ENCODE measurements around the gene LMBRD1.
"Not testable (repeated sequence)": the region's sequence is repeated elsewhere in the genome, so short reads cannot be mapped to it uniquely, and the experiment has no call there.

Gene LMBRD1

GRCh38 chr6:69732640-69733039 lies 64.2 kb downstream of the LMBRD1 start:
- no peak for DNase-seq (ENCODE audit: low read depth)

- DNase-seq (ENCODE audit: low read depth), result no peak
Measured at GRCh38 chr6:69732045-69732444, 64.8 kb downstream of the LMBRD1 start.

GRCh38 chr6:69729870-69730449 lies 66.8 kb downstream of the LMBRD1 start:
- DNase-seq (ENCODE audit: low read depth), result no peak

GRCh38 chr6:69722683-69723082 lies 74.1 kb downstream of the LMBRD1 start:
- DNase-seq (ENCODE audit: low read depth), result no peak

GRCh38 chr6:69719602-69720193 lies 77.1 kb downstream of the LMBRD1 start:
- DNase-seq (ENCODE audit: low read depth), result no peak

- no peak for DNase-seq (ENCODE audit: low read depth)
Measured at GRCh38 chr6:69706724-69707123, 90.1 kb downstream of the LMBRD1 start.

GRCh38 chr6:69705954-69706353 lies 90.9 kb downstream of the LMBRD1 start:
- no peak for DNase-seq (ENCODE audit: low read depth)

- DNase-seq (ENCODE audit: low read depth), result no peak
Measured at GRCh38 chr6:69704916-69705315, 91.9 kb downstream of the LMBRD1 start.

GRCh38 chr6:69699655-69700054 lies 97.2 kb downstream of the LMBRD1 start:
- DNase-seq (ENCODE audit: low read depth), result no peak

- DNase-seq (ENCODE audit: low read depth), result no peak
Measured at GRCh38 chr6:69696273-69696672, 100.5 kb downstream of the LMBRD1 start.

- DNase-seq (ENCODE audit: low read depth), result peak; percentile 7
Measured at GRCh38 chr6:69693762-69694161, 103.0 kb downstream of the LMBRD1 start.

GRCh38 chr6:69690986-69691385 lies 105.8 kb downstream of the LMBRD1 start:
- DNase-seq (ENCODE audit: low read depth), result no peak

- DNase-seq (ENCODE audit: low read depth), result no peak
Measured at GRCh38 chr6:69680302-69680701, 116.5 kb downstream of the LMBRD1 start.

GRCh38 chr6:69673298-69673697 lies 123.5 kb downstream of the LMBRD1 start:
- no peak for DNase-seq (ENCODE audit: low read depth)

- DNase-seq (ENCODE audit: low read depth), result no peak
Measured at GRCh38 chr6:69668916-69669315, 127.9 kb downstream of the LMBRD1 start.

- not testable (repeated sequence) for DNase-seq (ENCODE audit: low read depth)
Measured at GRCh38 chr6:69666779-69667178, 130.0 kb downstream of the LMBRD1 start.

GRCh38 chr6:69665437-69665836 lies 131.4 kb downstream of the LMBRD1 start:
- DNase-seq (ENCODE audit: low read depth), result no peak

- DNase-seq (ENCODE audit: low read depth), result no peak
Measured at GRCh38 chr6:69664551-69664950, 132.3 kb downstream of the LMBRD1 start.

- no peak for DNase-seq (ENCODE audit: low read depth)
Measured at GRCh38 chr6:69663215-69663614, 133.6 kb downstream of the LMBRD1 start.

- no peak for DNase-seq (ENCODE audit: low read depth)
Measured at GRCh38 chr6:69650703-69651102, 146.1 kb downstream of the LMBRD1 start.

- no peak for DNase-seq (ENCODE audit: low read depth)
Measured at GRCh38 chr6:69647726-69648125, 149.1 kb downstream of the LMBRD1 start.

- DNase-seq (ENCODE audit: low read depth), result no peak
Measured at GRCh38 chr6:69643688-69644087, 153.1 kb downstream of the LMBRD1 start.

GRCh38 chr6:69632932-69633331 lies 163.9 kb downstream of the LMBRD1 start:
- no peak for DNase-seq (ENCODE audit: low read depth)

Data from GM04503 (cell line).